ENCODE results near the gene NPHS1.

DNA sequence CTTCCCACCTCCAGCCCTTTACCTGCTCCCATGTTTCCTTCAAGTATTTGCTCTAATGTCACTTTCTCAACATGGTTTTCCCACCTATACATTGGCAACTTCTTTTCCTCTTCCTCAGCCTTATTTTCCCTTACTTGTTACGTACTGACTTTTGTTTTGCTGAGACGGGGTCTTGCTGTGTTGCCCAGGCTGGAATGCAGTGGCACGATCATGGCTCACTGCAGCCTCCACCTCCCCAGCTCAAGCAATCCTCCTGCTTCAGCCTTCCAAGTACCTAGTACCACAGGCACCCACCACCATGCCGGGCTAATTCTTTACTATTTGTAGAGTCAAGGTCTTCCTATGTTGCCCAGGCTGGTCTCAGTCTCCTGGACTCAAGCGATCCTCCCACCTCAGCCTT, 44.7 kb downstream of the NPHS1 start:
- TF ChIP-seq, protein P1, sequence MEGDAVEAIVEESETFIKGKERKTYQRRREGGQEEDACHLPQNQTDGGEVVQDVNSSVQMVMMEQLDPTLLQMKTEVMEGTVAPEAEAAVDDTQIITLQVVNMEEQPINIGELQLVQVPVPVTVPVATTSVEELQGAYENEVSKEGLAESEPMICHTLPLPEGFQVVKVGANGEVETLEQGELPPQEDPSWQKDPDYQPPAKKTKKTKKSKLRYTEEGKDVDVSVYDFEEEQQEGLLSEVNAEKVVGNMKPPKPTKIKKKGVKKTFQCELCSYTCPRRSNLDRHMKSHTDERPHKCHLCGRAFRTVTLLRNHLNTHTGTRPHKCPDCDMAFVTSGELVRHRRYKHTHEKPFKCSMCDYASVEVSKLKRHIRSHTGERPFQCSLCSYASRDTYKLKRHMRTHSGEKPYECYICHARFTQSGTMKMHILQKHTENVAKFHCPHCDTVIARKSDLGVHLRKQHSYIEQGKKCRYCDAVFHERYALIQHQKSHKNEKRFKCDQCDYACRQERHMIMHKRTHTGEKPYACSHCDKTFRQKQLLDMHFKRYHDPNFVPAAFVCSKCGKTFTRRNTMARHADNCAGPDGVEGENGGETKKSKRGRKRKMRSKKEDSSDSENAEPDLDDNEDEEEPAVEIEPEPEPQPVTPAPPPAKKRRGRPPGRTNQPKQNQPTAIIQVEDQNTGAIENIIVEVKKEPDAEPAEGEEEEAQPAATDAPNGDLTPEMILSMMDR (IDR thresholded peaks at IDR 0.05) = no peak
- TF ChIP-seq POLR2A (IDR thresholded peaks at IDR 0.05) = no peak
